ENCODE data around the gene TMEM232. TPM values are rescaled to one million over a fixed set of nuclear protein-coding genes. Genes with fewer than 3 reads are reported as not detected.
A peak's percentile ranks its signal among the peaks of the same experiment; 100 is the strongest.

TMEM232 gene
- total and polyA plus RNA-seq, 2 experiments from 2014 or later, result 0.78 to 6.2 TPM

DNA sequence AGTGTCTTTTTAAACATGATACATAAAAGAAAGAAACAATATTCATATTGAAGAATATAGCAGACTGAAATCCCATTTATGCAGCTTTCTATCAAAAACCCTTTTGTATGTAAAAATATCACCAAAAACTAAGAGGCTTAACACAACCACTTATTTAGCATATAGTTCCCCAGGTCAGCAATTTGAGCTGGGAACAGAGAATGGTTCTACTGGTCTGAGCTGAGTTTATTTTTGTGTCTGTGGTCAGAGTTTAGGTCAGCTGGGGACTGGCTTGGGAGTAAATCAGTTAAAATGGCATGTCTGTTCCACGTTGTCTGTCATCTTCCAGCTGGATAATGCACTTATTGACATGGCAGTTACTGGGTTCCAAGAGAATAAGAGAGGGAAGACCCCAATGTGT, 165.0 kb downstream of the TMEM232 start:
- no peak overlapping the region for H3K4me3 ChIP-seq
- no peak overlapping the region for H3K9ac ChIP-seq
- WGBS, 2 experiments (ENCODE audit: low coverage in 1 of 2, low lambda C conversion rate in 2 of 2, missing lambda C conversion rate in 2 of 2), result 10 to 13% methylated on average over 1 of the region's 1 CpG
- no peaks in the 10 kb centered on the region; the same call in 1 of the 2 replicates for H3K9me2 ChIP-seq (ENCODE audit: insufficient read depth)
- no peaks in the 10 kb centered on the region for H3F3A ChIP-seq (ENCODE audit: insufficient read depth)
- no peak for TF ChIP-seq EZH2phosphoT487 (IDR thresholded peaks at IDR 0.05; ENCODE audit: insufficient read depth, low read depth)
- no peak for TF ChIP-seq EZH2 (IDR thresholded peaks at IDR 0.05; ENCODE audit: insufficient read depth, poor library complexity, severe bottlenecking)
- DNase-seq, result no peak
- in situ Hi-C loops (cut with MboI), result no loop called here
- H3K79me2 ChIP-seq (ENCODE audit: insufficient read depth), result no peaks in the 10 kb centered on the region
- H3K4me2 ChIP-seq (ENCODE audit: unreplicated experiment), result no peak overlapping the region
- H3K4me1 ChIP-seq (ENCODE audit: insufficient read depth), result no peaks in the 10 kb centered on the region
- H3K36me3 ChIP-seq (ENCODE audit: low read depth), result no peaks in the 10 kb centered on the region
- H3K27ac ChIP-seq, result no peak overlapping the region
- no peaks in the 10 kb centered on the region for H3K9me3 ChIP-seq (ENCODE audit: low read depth)
- no peaks in the 10 kb centered on the region for H3K27me3 ChIP-seq (replicated peaks; ENCODE audit: insufficient read depth)
- H2AFZ ChIP-seq, result no peak overlapping the region
- no peaks in the 10 kb centered on the region for H4K20me1 ChIP-seq (ENCODE audit: insufficient read depth)

DNA sequence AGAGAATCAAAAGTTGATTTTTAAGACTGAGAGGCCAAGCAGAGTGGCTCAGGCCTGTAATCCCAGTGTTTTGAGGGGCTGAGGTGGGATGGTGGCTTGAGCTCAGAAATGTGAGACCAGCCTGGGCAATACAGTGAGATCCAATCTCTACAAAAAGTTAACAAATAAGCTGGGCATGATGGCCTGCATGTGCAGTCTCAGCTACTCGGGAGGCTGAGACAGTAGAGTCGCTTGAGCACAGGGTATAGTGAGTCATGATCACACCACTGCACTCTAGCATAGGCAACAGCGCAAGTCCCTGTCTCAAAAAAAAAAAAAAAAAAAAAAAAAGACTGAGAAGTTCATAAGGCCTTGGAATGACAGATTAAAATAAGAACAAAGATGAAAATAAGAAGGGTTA, 177.2 kb downstream of the TMEM232 start:
- in situ Hi-C loops (cut with MboI), result no loop called here
- no peaks in the 10 kb centered on the region for H3K9me3 ChIP-seq (ENCODE audit: low read depth)
- no peak overlapping the region for H3K4me3 ChIP-seq
- no peak overlapping the region for H3K4me2 ChIP-seq (ENCODE audit: unreplicated experiment)
- H3K9me2 ChIP-seq (ENCODE audit: insufficient read depth), result no peaks in the 10 kb centered on the region
- no peak for DNase-seq
- H3K79me2 ChIP-seq (ENCODE audit: insufficient read depth), result no peaks in the 10 kb centered on the region
- no peak overlapping the region for H3K9ac ChIP-seq
- no peaks in the 10 kb centered on the region for H3K27me3 ChIP-seq (replicated peaks; ENCODE audit: insufficient read depth)
- 80% methylated on average over 3 of the region's 3 CpGs for WGBS, 2 experiments (ENCODE audit: low coverage in 1 of 2, low lambda C conversion rate in 2 of 2, missing lambda C conversion rate in 2 of 2)
- TF ChIP-seq EZH2phosphoT487 (IDR thresholded peaks at IDR 0.05; ENCODE audit: insufficient read depth, low read depth) (no peak), EZH2 (IDR thresholded peaks at IDR 0.05; ENCODE audit: insufficient read depth, poor library complexity, severe bottlenecking) (no peak)
- no peaks in the 10 kb centered on the region for H3F3A ChIP-seq (ENCODE audit: insufficient read depth)
- no peak overlapping the region for H2AFZ ChIP-seq
- H3K36me3 ChIP-seq (ENCODE audit: low read depth), result no peaks in the 10 kb centered on the region
- H3K4me1 ChIP-seq (ENCODE audit: insufficient read depth), result peaks cover 16% of the 10 kb centered on the region
- no peaks in the 10 kb centered on the region for H4K20me1 ChIP-seq (ENCODE audit: insufficient read depth)
- H3K27ac ChIP-seq, result no peak overlapping the region

DNA sequence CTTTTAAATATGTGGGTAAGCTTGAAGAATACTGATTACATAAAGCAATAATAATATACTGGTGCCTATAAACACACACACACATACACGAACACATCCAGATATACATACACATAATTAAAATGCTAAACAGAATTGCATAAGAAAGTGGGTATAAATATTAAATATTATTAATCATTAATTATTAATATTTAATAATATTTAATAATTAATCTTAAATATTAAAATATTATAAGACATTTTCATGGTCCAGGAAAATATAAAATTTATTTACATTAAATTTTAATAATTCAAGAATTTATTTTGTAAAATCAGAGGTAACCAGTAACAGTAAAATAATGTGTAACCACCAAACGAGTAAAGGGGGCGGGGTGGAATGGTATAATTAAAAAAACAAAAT, 178.3 kb downstream of the TMEM232 start:
- no peaks in the 10 kb centered on the region for H3F3A ChIP-seq (ENCODE audit: insufficient read depth)
- 73 to 75% methylated on average over 3 of the region's 3 CpGs for WGBS, 2 experiments (ENCODE audit: low coverage in 1 of 2, low lambda C conversion rate in 2 of 2, missing lambda C conversion rate in 2 of 2)
- H4K20me1 ChIP-seq (ENCODE audit: insufficient read depth), result no peaks in the 10 kb centered on the region
- H3K9me3 ChIP-seq (ENCODE audit: low read depth), result no peaks in the 10 kb centered on the region
- H3K79me2 ChIP-seq (ENCODE audit: insufficient read depth), result no peaks in the 10 kb centered on the region
- no peaks in the 10 kb centered on the region for H3K27me3 ChIP-seq (replicated peaks; ENCODE audit: insufficient read depth)
- H3K9me2 ChIP-seq (ENCODE audit: insufficient read depth), result no peaks in the 10 kb centered on the region
- DNase-seq, result no peak
- no peak overlapping the region for H3K4me3 ChIP-seq
- no peak for TF ChIP-seq EZH2phosphoT487 (IDR thresholded peaks at IDR 0.05; ENCODE audit: insufficient read depth, low read depth)
- TF ChIP-seq EZH2 (IDR thresholded peaks at IDR 0.05; ENCODE audit: insufficient read depth, poor library complexity, severe bottlenecking), result no peak
- no peak overlapping the region for H3K9ac ChIP-seq
- H3K27ac ChIP-seq, result no peak overlapping the region
- peaks cover 16% of the 10 kb centered on the region for H3K4me1 ChIP-seq (ENCODE audit: insufficient read depth)
- no peak overlapping the region for H3K4me2 ChIP-seq (ENCODE audit: unreplicated experiment)
- H2AFZ ChIP-seq, result no peak overlapping the region
- H3K36me3 ChIP-seq (ENCODE audit: low read depth), result no peaks in the 10 kb centered on the region
- in situ Hi-C loops (cut with MboI), result no loop called here

GRCh38 chr5:110547495-110547894, 179.0 kb downstream of the TMEM232 start:
- H3K4me3 ChIP-seq, result no peak overlapping the region
- DNase-seq, result no peak
- in situ Hi-C loops (cut with MboI), result no loop called here
- H3F3A ChIP-seq (ENCODE audit: insufficient read depth), result no peaks in the 10 kb centered on the region
- no peaks in the 10 kb centered on the region for H3K9me3 ChIP-seq (ENCODE audit: low read depth)
- 65 to 74% methylated on average over 4 of the region's 4 CpGs for WGBS, 2 experiments (ENCODE audit: low coverage in 1 of 2, low lambda C conversion rate in 2 of 2, missing lambda C conversion rate in 2 of 2)
- H3K4me2 ChIP-seq (ENCODE audit: unreplicated experiment), result no peak overlapping the region
- H3K9me2 ChIP-seq (ENCODE audit: insufficient read depth), result no peaks in the 10 kb centered on the region
- no peaks in the 10 kb centered on the region for H3K27me3 ChIP-seq (replicated peaks; ENCODE audit: insufficient read depth)
- no peak overlapping the region for H3K9ac ChIP-seq
- H2AFZ ChIP-seq, result no peak overlapping the region
- H3K79me2 ChIP-seq (ENCODE audit: insufficient read depth), result no peaks in the 10 kb centered on the region
- no peaks in the 10 kb centered on the region for H4K20me1 ChIP-seq (ENCODE audit: insufficient read depth)
- no peak for TF ChIP-seq EZH2phosphoT487 (IDR thresholded peaks at IDR 0.05; ENCODE audit: insufficient read depth, low read depth)
- TF ChIP-seq EZH2 (IDR thresholded peaks at IDR 0.05; ENCODE audit: insufficient read depth, poor library complexity, severe bottlenecking), result no peak
- H3K27ac ChIP-seq, result peak overlapping the region; percentile 23; the same call in 1 of the 2 replicates
- peaks cover 16% of the 10 kb centered on the region for H3K4me1 ChIP-seq (ENCODE audit: insufficient read depth)
- no peaks in the 10 kb centered on the region for H3K36me3 ChIP-seq (ENCODE audit: low read depth)

GRCh38 chr5:110545716-110546115, 180.8 kb downstream of the TMEM232 start:
- no peaks in the 10 kb centered on the region for H3F3A ChIP-seq (ENCODE audit: insufficient read depth)
- no peak overlapping the region for H3K4me3 ChIP-seq
- no peak overlapping the region for H2AFZ ChIP-seq
- no peaks in the 10 kb centered on the region for H3K27me3 ChIP-seq (replicated peaks; ENCODE audit: insufficient read depth)
- H3K9me2 ChIP-seq (ENCODE audit: insufficient read depth), result no peaks in the 10 kb centered on the region
- no peaks in the 10 kb centered on the region for H3K36me3 ChIP-seq (ENCODE audit: low read depth)
- no peak overlapping the region for H3K4me2 ChIP-seq (ENCODE audit: unreplicated experiment)
- DNase-seq, result no peak
- in situ Hi-C loops (cut with MboI), result no loop called here
- H3K79me2 ChIP-seq (ENCODE audit: insufficient read depth), result no peaks in the 10 kb centered on the region
- H3K9ac ChIP-seq, result no peak overlapping the region
- no peaks in the 10 kb centered on the region for H3K9me3 ChIP-seq (ENCODE audit: low read depth)
- 41 to 48% methylated on average over 1 of the region's 1 CpG for WGBS, 2 experiments (ENCODE audit: low coverage in 1 of 2, low lambda C conversion rate in 2 of 2, missing lambda C conversion rate in 2 of 2)
- no peak for TF ChIP-seq EZH2phosphoT487 (IDR thresholded peaks at IDR 0.05; ENCODE audit: insufficient read depth, low read depth)
- TF ChIP-seq EZH2 (IDR thresholded peaks at IDR 0.05; ENCODE audit: insufficient read depth, poor library complexity, severe bottlenecking), result no peak
- no peak overlapping the region for H3K27ac ChIP-seq
- H4K20me1 ChIP-seq (ENCODE audit: insufficient read depth), result no peaks in the 10 kb centered on the region
- H3K4me1 ChIP-seq (ENCODE audit: insufficient read depth), result peaks cover 16% of the 10 kb centered on the region

All from GM23248 (cell line).